Heart right ventricle (tissue), 16 donors: ENCODE measurements around the gene NCLN. TPM values are rescaled to one million over a fixed set of nuclear protein-coding genes. Genes with fewer than 3 reads are reported as not detected.
"Not testable (repeated sequence)": the region's sequence is repeated elsewhere in the genome, so short reads cannot be mapped to it uniquely, and the experiment has no call there.

Experiments used
- ATAC-seq, 8 donors: fragments of 200-7000 bp; cut with Tn5 transposase; one replicate each; pipeline ENCODE4 v1.9.1; 2020; ENCODE audit warnings: mild to moderate bottlenecking in 8 of 8, moderate library complexity in 8 of 8, moderate number of reproducible peaks in 1 of 8
- DNase-seq, 2 donors: peaks; one replicate each; pipeline ENCODE4 v3.0.0-alpha.2; 2020
- H3K27ac ChIP-seq, 10 donors: fragments of 200-600 bp; sonication (generic) in 2 of 10; one replicate each; pipeline versions ENCODE4 v1.5.0 to v1.8.0; 2020 to 2022; ENCODE audit warnings: mild to moderate bottlenecking in 3 of 10
- H3K27me3 ChIP-seq, 7 donors: fragments of 200-600 bp; one replicate each; pipeline ENCODE4 v1.8.0; 2021 to 2022; ENCODE audit warnings: mild to moderate bottlenecking in 2 of 7
- H3K36me3 ChIP-seq, 9 donors: fragments of 200-600 bp; sonication (generic) in 1 of 9; one replicate each; pipeline versions ENCODE4 v1.5.0 to v1.8.0; 2020 to 2022; ENCODE audit warnings: mild to moderate bottlenecking in 2 of 9
- H3K4me1 ChIP-seq, 9 donors: fragments of 200-600 bp; sonication (generic) in 1 of 9; one replicate each; pipeline versions ENCODE4 v1.5.0 to v1.8.0; 2020 to 2022; ENCODE audit warnings: mild to moderate bottlenecking in 4 of 9
- H3K4me3 ChIP-seq, 10 donors: fragments of 200-600 bp; sonication (generic) in 2 of 10; one replicate each; pipeline versions ENCODE4 v1.5.0 to v1.8.0; 2020 to 2022; ENCODE audit warnings: mild to moderate bottlenecking in 7 of 10, moderate library complexity in 2 of 10
- H3K9me3 ChIP-seq, 11 donors: fragments of 200-600 bp in 10 of 11; sonication (generic) in 2 of 11; one replicate each; pipeline versions ENCODE4 v1.5.0 to v1.8.0; 2013 to 2022; ENCODE audit warnings: mild to moderate bottlenecking in 2 of 11, control low read depth in 1 of 11, moderate library complexity in 1 of 11
- CTCF ChIP-seq, 9 donors: fragments of 200-600 bp; sonication (generic) in 2 of 9; IDR thresholded peaks; one replicate each; pipeline versions ENCODE4 v1.5.0 to v1.8.0; 2021 to 2022; ENCODE audit warnings: antibody characterized with exemption in 9 of 9, mild to moderate bottlenecking in 5 of 9, moderate library complexity in 1 of 9
- WGBS, 2 donors: extraction: QIAGEN DNeasy Blood & Tissue Kit; methylation state at CpG; one replicate each; pipeline ENCODE4 v1.1.7; 2013; ENCODE audit warnings: inconsistent platforms in 1 of 2; 5-methylcytosine and 5-hydroxymethylcytosine counted together
- intact Hi-C, 10 donors: fragments of 100-400 bp; cut with DNase I; formaldehyde crosslinking; loops; one replicate each; pipeline versions ENCODE4 v1.11.1 to v1.14.2; 2022
- polyA plus RNA-seq, 2 donors: library from polyadenylated mRNA; stranded (reverse); fragments of 200-250 nt; gene quantifications; one replicate each; pipeline ENCODE4 v1.2.3, GENCODE V29; 2013
- total RNA-seq, 10 donors: library from RNA; stranded (reverse); fragmentation: NEBNext Ultra II Directional in 3 of 10; extraction: Animal tissue kit (Norgen Biotek cat#: 25700) in 3 of 10; gene quantifications; one replicate each; pipeline versions ENCODE4 v1.2.1 to v1.2.4, GENCODE V29; 2021 to 2023
- donor health status: Arrhythmogenic right ventricular cardiomyopathy.
- donor health status: ischemic (EF 13 %, LVEDD 7.1; RV severe dilation, severe dysfunction).
- donor health status: healthy with polysubstance abuse.
- donor health status: DM: no; HTN: yes; CAD: no.
- donor health status: DM: no; HTN: no; CAD: no.
- donor health status: ischemic (EF 25% LVEDD 6.9; RV normal size, moderate dysfunction).
- donor health status: ischemic (EF 25% LVEDD 5.7; RV mildly dilated, moderate dysfunction).
- donor health status: healthy.
- donor health status: DM: yes; HTN: yes; CAD: no.
- donor health status: Ischemic cardiomyopathy.
- donor health status: ischemic (EF 35%, LVEDD 5.7; RV mildly dilated, moderate dysfunction).
- donor health status: nonischemic (EF 11% LVEDD 7.7; RV severe dilation, severe dysfunction).
- donor health status: DM: yes; HTN: yes; CAD: no.
- donor health status: PGD.
- donor health status: ischemic (EF 29% LVEDD 5.4; RV normal size, mild dysfunction).
- donor health status: nonischemic (EF 23%, LVEDD 6.1; RV moderate dilation, normal function).

The NCLN gene
- total and polyA plus RNA-seq, 12 donors = 17.1 to 43.6 (median 27.9) TPM

GRCh38 chr19:3189702-3190469, 4.2 kb downstream of the NCLN start:
- Histone ChIP-seq H3K36me3 (peaks cover 0 to 23% (median 0%) of the 10 kb centered on the region in 9 donors), H3K4me3 (no peak overlapping the region), H3K27me3 (no peaks in the 10 kb centered on the region), H3K27ac (peak overlapping the region in 1 of 10 donors; percentile 88), H3K4me1 (peaks cover 5 to 39% (median 23%) of the 10 kb centered on the region in 9 donors), H3K9me3 (no peaks in the 10 kb centered on the region)
- intact Hi-C loops = no loop called here
- TF ChIP-seq CTCF (IDR thresholded peaks at IDR 0.05) = no peak
- DNase-seq (no peak), ATAC-seq (no peak)
- WGBS, 2 donors = 87 to 88% methylated on average over 28 of the region's 28 CpGs

- TF ChIP-seq CTCF (IDR thresholded peaks at IDR 0.05) = no peak
- Histone ChIP-seq H3K27ac (no peak overlapping the region), H3K9me3 (no peaks in the 10 kb centered on the region), H3K4me1 (peaks cover 5 to 36% (median 23%) of the 10 kb centered on the region in 9 donors), H3K27me3 (no peaks in the 10 kb centered on the region), H3K4me3 (no peak overlapping the region), H3K36me3 (peaks cover 0 to 23% (median 0%) of the 10 kb centered on the region in 9 donors)
- no peak for DNase-seq
- 92 to 94% methylated on average over 18 of the region's 18 CpGs for WGBS, 2 donors
- no peak for ATAC-seq
- intact Hi-C loops = no loop called here
These were observed 4.7 kb downstream of the NCLN start for GRCh38 chr19:3190470-3190770.

GRCh38 chr19:3190921-3191805, 5.4 kb downstream of the NCLN start:
- intact Hi-C loops = no loop called here
- DNase-seq (no peak), ATAC-seq (no peak)
- Histone ChIP-seq H3K27me3 (no peaks in the 10 kb centered on the region), H3K27ac (no peak overlapping the region), H3K9me3 (no peaks in the 10 kb centered on the region), H3K4me1 (peaks cover 5 to 35% (median 20%) of the 10 kb centered on the region in 9 donors), H3K36me3 (peaks cover 0 to 26% (median 0%) of the 10 kb centered on the region in 9 donors), H3K4me3 (no peak overlapping the region)
- WGBS, 2 donors = 91 to 94% methylated on average over 46 of the region's 46 CpGs
- TF ChIP-seq CTCF (IDR thresholded peaks at IDR 0.05) = no peak

GRCh38 chr19:3191806-3192104, 6.0 kb downstream of the NCLN start:
- H3K4me3 ChIP-seq, DNase-seq, intact Hi-C loops, H3K9me3 ChIP-seq, H3K27ac ChIP-seq, H3K27me3 ChIP-seq, ATAC-seq: not testable (repeated sequence)
- Histone ChIP-seq H3K36me3 (peaks cover 0 to 32% (median 0%) of the 10 kb centered on the region in 9 donors), H3K4me1 (peaks cover under 1 to 29% (median 14%) of the 10 kb centered on the region in 9 donors)
- WGBS, 2 donors = 93 to 96% methylated on average over 12 of the region's 12 CpGs
